CD14-positive monocyte (primary cell): ENCODE results near the gene TGM5. TPM values are rescaled to one million over a fixed set of nuclear protein-coding genes. Genes with fewer than 3 reads are reported as not detected.

Experiments
- DNase-seq, 3 donors: peaks; one replicate each; pipeline ENCODE4 v3.0.0-alpha.2; 2011 to 2022
- H2AFZ ChIP-seq: 2 replicates; pipeline ENCODE4 v1.6.0; 2012; ENCODE audit warnings: mild to moderate bottlenecking, low read depth, low read length, inconsistent platforms; ENCODE audit not compliant: insufficient read depth, poor library complexity, severe bottlenecking
- H3K27ac ChIP-seq, 2 donors: 1 replicate in 1 of 2; 2 replicates in 1 of 2; pipeline ENCODE4 v1.5.1; 2012 to 2013; ENCODE audit warnings: low read length in 2 of 2, control low read depth in 1 of 2, inconsistent platforms in 1 of 2, low read depth in 1 of 2, mild to moderate bottlenecking in 1 of 2
- H3K27me3 ChIP-seq, 2 donors: one replicate each; pipeline versions ENCODE4 v1.6.0 to v1.6.1; 2011 to 2013; ENCODE audit warnings: low read length in 2 of 2; ENCODE audit not compliant: control insufficient read depth in 2 of 2, insufficient read depth in 2 of 2
- H3K36me3 ChIP-seq, 2 donors: replicated peaks in 1 of 2; 1 replicate in 1 of 2; 2 replicates in 1 of 2; pipeline versions ENCODE4 v1.5.1 to v1.6.1; 2012 to 2013; ENCODE audit warnings: low read length in 2 of 2, control low read depth in 1 of 2, inconsistent platforms in 1 of 2, mild to moderate bottlenecking in 1 of 2; ENCODE audit not compliant: insufficient read depth in 2 of 2, control insufficient read depth in 1 of 2
- H3K4me1 ChIP-seq, 2 donors: 1 replicate in 1 of 2; 2 replicates in 1 of 2; pipeline versions ENCODE4 v1.5.1 to v1.6.1; 2012 to 2013; ENCODE audit warnings: low read length in 2 of 2, control low read depth in 1 of 2, inconsistent platforms in 1 of 2, mild to moderate bottlenecking in 1 of 2, moderate library complexity in 1 of 2; ENCODE audit not compliant: insufficient read depth in 2 of 2, control insufficient read depth in 1 of 2
- H3K4me2 ChIP-seq: replicated peaks from 2 replicates; pipeline ENCODE3; 2012; ENCODE audit warnings: low read length, moderate library complexity, mild to moderate bottlenecking; ENCODE audit not compliant: poor library complexity, severe bottlenecking; ENCODE audit errors: extremely low read depth
- H3K4me3 ChIP-seq, 3 experiments: fragments of 200-600 bp in 1 of 3; sonication (generic) in 1 of 3; replicated peaks in 1 of 3; 1 replicate in 2 of 3; 2 replicates in 1 of 3; pipeline ENCODE4 v1.5.1; 2011 to 2013; ENCODE audit warnings: low read length in 3 of 3, mild to moderate bottlenecking in 3 of 3, control low read depth in 2 of 3, low read depth in 2 of 3, inconsistent platforms in 1 of 3, moderate library complexity in 1 of 3
- H3K79me2 ChIP-seq: 2 replicates; pipeline ENCODE4 v1.6.0; 2012; ENCODE audit warnings: mild to moderate bottlenecking, control low read depth, inconsistent platforms, low read length, moderate library complexity; ENCODE audit not compliant: insufficient read depth
- H3K9ac ChIP-seq: 2 replicates; pipeline ENCODE4 v1.6.0; 2017; ENCODE audit warnings: low read length, mild to moderate bottlenecking; ENCODE audit not compliant: insufficient read depth, poor library complexity, severe bottlenecking
- H3K9me3 ChIP-seq, 2 donors: replicated peaks in 1 of 2; 1 replicate in 1 of 2; 2 replicates in 1 of 2; pipeline versions ENCODE4 v1.5.1 to v1.6.1; 2012 to 2013; ENCODE audit warnings: low read length in 2 of 2, control low read depth in 1 of 2; ENCODE audit not compliant: control insufficient read depth in 1 of 2, insufficient read depth in 1 of 2
- H4K20me1 ChIP-seq: 2 replicates; pipeline ENCODE4 v1.6.0; 2012; ENCODE audit warnings: mild to moderate bottlenecking, low read length, control low read depth, moderate library complexity; ENCODE audit not compliant: insufficient read depth
- H3K27ac Mint-ChIP-seq, 7 donors: one replicate each; pipeline ENCODE4 v1.8.0; 2020; ENCODE audit warnings: mild to moderate bottlenecking in 7 of 7, mixed read lengths in 7 of 7, moderate library complexity in 6 of 7, inconsistent platforms in 2 of 7
- H3K27me3 Mint-ChIP-seq, 3 donors: one replicate each; pipeline ENCODE4 v1.8.0; 2021 to 2022; ENCODE audit warnings: low read depth in 3 of 3, mild to moderate bottlenecking in 3 of 3, mixed read lengths in 3 of 3, moderate library complexity in 3 of 3, inconsistent platforms in 1 of 3
- H3K36me3 Mint-ChIP-seq, 2 donors: one replicate each; pipeline ENCODE4 v1.8.0; 2020; ENCODE audit warnings: mixed read lengths in 2 of 2, inconsistent platforms in 1 of 2, mild to moderate bottlenecking in 1 of 2
- H3K4me1 Mint-ChIP-seq: one replicate; pipeline ENCODE4 v1.8.0; 2020; ENCODE audit warnings: mild to moderate bottlenecking, mixed read lengths
- H3K4me3 Mint-ChIP-seq, 2 donors: one replicate each; pipeline ENCODE4 v1.8.0; 2020; ENCODE audit warnings: mild to moderate bottlenecking in 2 of 2, mixed read lengths in 2 of 2, moderate library complexity in 1 of 2
- H3K9me3 Mint-ChIP-seq, 7 donors: one replicate each; pipeline ENCODE4 v1.8.0; 2020 to 2022; ENCODE audit warnings: mixed read lengths in 7 of 7, mild to moderate bottlenecking in 6 of 7, moderate library complexity in 6 of 7, inconsistent platforms in 2 of 7
- CTCF ChIP-seq: fragments of 200-600 bp; IDR thresholded peaks from one replicate; pipeline ENCODE4 v1.8.0; 2022; ENCODE audit warnings: antibody characterized with exemption, mild to moderate bottlenecking
- WGBS: methylation state at CpG from one replicate; pipeline ENCODE4 v1.1.5; 2013; ENCODE audit warnings: missing lambda C conversion rate; ENCODE audit not compliant: insufficient coverage; 5-methylcytosine and 5-hydroxymethylcytosine counted together
- intact Hi-C, 2 donors: fragments of 100-400 bp; cut with micrococcal nuclease; formaldehyde crosslinking; loops; one replicate each; pipeline versions ENCODE4 v1.15.0 to v1.15.1; 2023
- polyA plus RNA-seq, 3 donors: library from polyadenylated mRNA; depleted of rRNA in 1 of 3; unstranded in 2 of 3; stranded (reverse) in 1 of 3; fragments of 300-500 nt in 2 of 3; fragments of >200 nt in 1 of 3; fragmentation: Illumina TruSeq in 2 of 3; gene quantifications; 1 replicate in 2 of 3; 2 replicates in 1 of 3; pipeline ENCODE4 v1.2.3, GENCODE V29; 2012 to 2021

The TGM5 gene
- polyA plus RNA-seq, 3 donors, result not detected

- peaks cover 0 to 14% (median 3%) of the 10 kb centered on the region in 7 donors for H3K9me3 Mint-ChIP-seq
- H2AFZ ChIP-seq, result no peak overlapping the region
- H3K36me3 Mint-ChIP-seq, result peaks cover 51 to 74% of the 10 kb centered on the region in 2 donors
- peaks cover 50 to 60% of the 10 kb centered on the region in 2 donors for H3K36me3 ChIP-seq
- 100% methylated on average over 6 of the region's 10 CpGs for WGBS
- H3K4me1 Mint-ChIP-seq, result peaks cover 2% of the 10 kb centered on the region
- H3K79me2 ChIP-seq, result no peaks in the 10 kb centered on the region
- no peak overlapping the region for H3K9ac ChIP-seq
- no peak overlapping the region for H3K27ac ChIP-seq
- peaks cover 4% of the 10 kb centered on the region for H4K20me1 ChIP-seq
- no peak for TF ChIP-seq CTCF
- H3K4me3 ChIP-seq, result no peak overlapping the region
- no peaks in the 10 kb centered on the region for H3K27me3 ChIP-seq
- H3K27me3 Mint-ChIP-seq, result peaks cover 0 to 5% (median 0%) of the 10 kb centered on the region in 3 donors
- no peaks in the 10 kb centered on the region for H3K9me3 ChIP-seq
- H3K4me2 ChIP-seq, result no peak overlapping the region
- no peak overlapping the region for H3K4me3 Mint-ChIP-seq
- no peaks in the 10 kb centered on the region for H3K4me1 ChIP-seq
- H3K27ac Mint-ChIP-seq, result no peak overlapping the region
- no peak for DNase-seq
- intact Hi-C loops, result no loop called here
Observed at GRCh38 chr15:43196760-43197548, 69.8 kb downstream of the TGM5 start.

GRCh38 chr15:43194795-43195194, 71.9 kb downstream of the TGM5 start:
- peaks cover 72 to 81% of the 10 kb centered on the region in 2 donors for H3K36me3 ChIP-seq
- no peak overlapping the region for H3K27ac ChIP-seq
- Mint-ChIP-seq H3K4me1 (peaks cover 2% of the 10 kb centered on the region), H3K4me3 (no peak overlapping the region), H3K27ac (peak overlapping the region in 1 of 7 donors; percentile 40), H3K36me3 (peaks cover 71 to 93% of the 10 kb centered on the region in 2 donors), H3K9me3 (peaks cover 0 to 14% (median 3%) of the 10 kb centered on the region in 7 donors), H3K27me3 (no peaks in the 10 kb centered on the region)
- H3K4me1 ChIP-seq, result no peaks in the 10 kb centered on the region
- no peak for DNase-seq
- H4K20me1 ChIP-seq, result peaks cover 7% of the 10 kb centered on the region
- TF ChIP-seq CTCF, result no peak
- WGBS, result no CpG with 5 or more reads among the region's 2 CpGs
- H3K4me3 ChIP-seq, result no peak overlapping the region
- H3K9me3 ChIP-seq, result no peaks in the 10 kb centered on the region
- H3K9ac ChIP-seq, result no peak overlapping the region
- no peaks in the 10 kb centered on the region for H3K27me3 ChIP-seq
- H3K79me2 ChIP-seq, result no peaks in the 10 kb centered on the region
- no peak overlapping the region for H2AFZ ChIP-seq
- H3K4me2 ChIP-seq, result no peak overlapping the region
- intact Hi-C loops, result no loop called here
